GM19025 (cell line): ENCODE measurements around the gene HMCN1.
"Not testable (repeated sequence)": the region's sequence is repeated elsewhere in the genome, so short reads cannot be mapped to it uniquely, and the experiment has no call there.

Experiments used
- ATAC-seq: cut with Tn5 transposase; IDR thresholded peaks from one replicate; pipeline ENCODE4 v1.9.1; 2021; ENCODE audit warnings: mild to moderate bottlenecking, low read depth, moderate library complexity; ENCODE audit not compliant: unreplicated experiment

HMCN1 gene

DNA sequence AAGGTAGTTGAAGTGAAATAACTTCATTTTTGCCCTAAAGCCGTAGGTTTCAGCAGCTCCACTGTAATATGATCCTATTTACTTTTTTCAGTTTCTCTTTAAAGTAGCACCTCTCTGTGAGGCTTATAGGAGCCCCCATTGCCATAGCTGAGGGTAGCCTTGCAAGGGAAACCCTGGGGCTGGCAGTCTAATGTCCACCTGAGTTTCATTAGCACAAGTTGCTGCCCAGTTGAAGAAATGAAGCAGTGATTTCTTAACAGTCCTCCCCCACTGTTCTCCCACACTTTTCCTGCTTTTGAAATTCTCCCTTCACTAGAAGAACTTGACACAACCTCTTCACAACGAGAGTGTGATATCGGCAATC lies 1.5 kb downstream of the HMCN1 start:
- no peak for ATAC-seq

DNA sequence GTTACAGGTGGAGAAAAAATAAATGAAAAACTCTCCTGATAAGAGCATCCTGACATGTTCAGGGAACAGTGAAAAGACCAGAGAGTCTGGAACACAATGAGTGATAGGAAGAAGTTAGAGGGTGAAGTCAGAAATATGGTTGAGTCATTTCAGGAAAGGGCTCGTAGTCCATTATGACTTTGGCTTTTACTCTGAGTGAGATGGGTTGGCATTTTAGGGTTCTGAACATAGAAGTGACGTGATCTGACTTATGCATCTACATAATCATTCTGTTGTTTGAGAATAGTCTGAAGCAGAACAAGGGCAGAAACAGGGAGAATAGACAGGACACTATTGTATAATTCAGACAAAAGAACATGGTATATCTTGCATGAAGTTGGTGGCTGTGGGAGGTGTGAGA lies 5.8 kb downstream of the HMCN1 start:
- no peak for ATAC-seq

DNA sequence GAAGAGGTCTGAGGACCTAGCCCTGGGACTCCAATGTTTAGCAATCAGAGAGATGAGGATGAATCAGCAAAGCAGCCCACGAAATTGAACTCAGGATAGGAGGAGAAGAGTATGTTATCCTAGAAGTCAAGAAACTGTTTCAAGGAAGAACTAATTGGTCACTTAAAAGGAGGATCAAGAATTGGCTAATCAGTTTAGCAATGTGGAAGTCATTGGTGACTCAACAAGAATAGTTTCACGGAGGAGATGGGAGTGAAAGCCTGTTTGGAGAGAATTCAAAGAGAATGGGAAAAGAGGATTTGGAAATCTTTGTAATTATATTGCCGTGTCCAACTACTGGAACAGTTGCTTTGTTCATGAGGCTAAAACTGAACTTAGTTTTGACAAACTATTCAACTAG lies 7.4 kb downstream of the HMCN1 start:
- ATAC-seq: no peak

DNA sequence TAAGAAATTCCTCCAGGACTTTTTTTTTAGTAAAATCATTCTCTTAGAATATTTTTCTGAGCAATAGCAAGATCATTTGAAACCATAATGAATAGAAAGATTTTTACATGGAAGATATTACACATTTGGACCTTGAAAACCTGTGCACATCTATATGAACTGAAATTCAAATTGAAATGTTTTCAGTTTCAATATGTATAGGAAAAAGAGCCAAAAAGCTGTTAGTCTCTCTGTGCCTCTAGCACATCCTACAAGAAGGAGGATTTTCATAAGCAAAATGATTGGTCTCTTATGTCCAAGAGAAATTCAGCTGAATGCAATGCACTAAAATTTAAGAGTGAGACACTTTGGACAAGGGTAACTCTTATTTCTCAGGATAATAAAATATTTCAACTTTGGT lies 8.2 kb downstream of the HMCN1 start:
- no peak for ATAC-seq

DNA sequence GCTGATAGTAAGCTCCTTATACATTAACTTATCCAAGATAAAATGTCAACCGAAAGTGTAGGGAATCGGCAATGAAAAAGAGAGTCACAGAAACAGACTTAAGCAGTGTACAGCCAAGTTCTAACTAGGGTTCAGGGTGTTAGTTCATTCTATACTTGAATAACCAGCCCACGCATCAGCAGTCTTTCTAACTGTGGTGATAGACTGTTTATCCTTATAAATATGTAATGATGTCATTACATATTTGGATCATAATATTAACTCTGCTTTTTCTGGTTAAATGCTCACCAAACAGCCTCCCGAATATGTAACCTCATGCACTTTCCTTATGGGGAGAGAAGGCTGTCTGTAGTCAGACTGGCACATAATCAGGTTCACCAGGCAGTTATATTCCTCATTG lies 11.0 kb downstream of the HMCN1 start:
- ATAC-seq: no peak

DNA sequence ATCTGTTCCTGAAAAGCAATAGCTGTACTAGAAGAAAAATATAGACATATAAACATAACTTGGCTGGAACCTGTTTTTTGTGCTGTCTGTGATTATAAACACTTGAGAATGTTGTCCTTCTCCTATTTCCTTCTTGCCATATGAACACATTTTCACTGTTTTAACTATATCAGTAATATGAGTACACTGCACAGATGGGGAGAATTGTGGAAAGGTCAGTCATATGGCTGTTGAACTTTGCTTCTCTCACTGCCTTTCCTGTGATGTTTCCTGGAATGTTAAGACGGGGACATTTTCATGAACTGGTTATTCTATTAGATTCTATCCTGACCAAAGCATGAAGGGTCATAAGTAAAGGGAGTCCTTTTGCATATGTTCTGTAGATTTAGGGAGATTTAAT lies 24.9 kb downstream of the HMCN1 start:
- ATAC-seq: no peak

DNA sequence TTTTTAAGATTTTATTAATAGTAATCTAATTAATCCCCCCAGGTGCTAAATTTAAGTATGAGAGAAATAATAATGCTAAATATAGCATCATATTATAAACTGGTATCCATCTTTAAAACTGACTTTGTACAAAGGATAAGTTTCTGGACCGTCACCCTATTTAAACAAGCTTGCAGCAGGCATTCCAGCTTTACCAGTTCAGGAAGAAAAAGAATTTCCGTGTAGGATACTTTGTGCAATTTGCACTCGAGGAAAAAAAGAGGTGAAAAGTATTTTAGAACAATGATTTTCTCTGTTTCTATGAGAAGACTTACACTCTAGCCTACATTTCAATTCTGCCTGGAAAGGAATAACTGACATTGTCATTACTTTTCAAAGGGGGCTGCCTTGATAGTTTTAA lies 27.6 kb downstream of the HMCN1 start:
- ATAC-seq: no peak

DNA sequence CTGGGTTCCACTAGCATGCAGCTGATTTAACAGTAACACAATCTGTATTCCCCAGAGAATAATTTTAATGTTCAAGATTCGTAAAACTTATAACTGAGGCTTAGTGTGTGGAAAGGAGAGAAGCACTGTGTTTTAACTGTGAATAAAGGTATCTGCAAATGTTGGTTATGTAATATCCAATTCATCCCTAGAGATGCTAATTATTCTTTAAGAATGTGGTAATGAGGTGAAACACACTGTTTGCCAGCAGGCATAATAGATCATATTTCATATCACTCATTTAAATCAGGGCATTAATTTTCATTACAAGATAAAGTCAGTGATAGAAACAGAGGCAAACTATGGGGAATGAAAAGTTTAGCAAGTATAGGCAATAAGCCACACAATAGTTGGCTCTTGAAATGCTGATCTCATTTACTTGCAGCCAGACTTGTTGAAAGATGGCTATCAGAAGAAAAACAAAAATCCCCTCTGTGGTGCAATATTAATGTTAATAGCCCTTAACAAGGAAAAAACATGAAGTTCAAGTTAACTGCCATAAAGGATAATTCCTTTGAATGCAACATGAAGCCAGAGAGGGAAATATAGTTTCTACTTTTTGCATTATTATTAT lies 33.4 kb downstream of the HMCN1 start:
- ATAC-seq: no peak

DNA sequence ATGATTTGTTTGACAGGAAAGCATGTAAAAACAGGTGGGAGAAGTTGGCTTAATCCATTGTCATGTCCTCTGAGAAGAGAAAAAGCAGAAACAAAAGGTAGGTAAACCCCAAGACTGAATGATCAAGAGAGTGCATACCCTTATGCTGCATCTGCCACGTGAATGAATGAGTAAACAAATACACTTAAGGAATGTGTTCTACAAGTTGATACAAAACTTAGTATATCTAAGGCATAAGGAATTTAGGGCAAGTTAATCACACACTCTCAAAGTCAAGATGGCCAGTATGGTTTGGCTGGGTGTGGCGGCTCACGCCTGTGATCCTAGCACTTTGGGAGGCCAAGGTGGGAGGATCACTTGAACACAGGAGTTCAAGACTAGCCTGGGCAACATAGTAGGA lies 34.2 kb downstream of the HMCN1 start:
- no peak for ATAC-seq

DNA sequence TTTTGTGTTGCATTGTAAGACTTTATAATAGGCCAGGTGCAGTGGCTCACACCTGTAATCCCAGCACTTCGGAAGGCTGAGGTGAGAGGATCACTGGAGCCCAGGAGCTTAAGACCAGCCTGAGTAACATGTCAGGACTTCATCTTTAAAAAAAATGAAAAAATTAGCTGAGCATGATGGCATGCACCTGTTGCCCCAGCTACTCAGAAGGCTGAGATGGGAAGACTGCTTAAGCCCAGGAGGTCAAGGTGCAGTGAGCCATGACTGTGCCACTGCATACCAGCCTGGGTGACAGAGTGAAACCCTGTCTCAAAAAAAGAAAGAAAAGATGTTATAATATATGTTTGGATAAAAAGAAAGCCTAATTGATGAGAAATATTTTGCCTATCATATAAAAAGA lies 34.9 kb downstream of the HMCN1 start:
- ATAC-seq: no peak

DNA sequence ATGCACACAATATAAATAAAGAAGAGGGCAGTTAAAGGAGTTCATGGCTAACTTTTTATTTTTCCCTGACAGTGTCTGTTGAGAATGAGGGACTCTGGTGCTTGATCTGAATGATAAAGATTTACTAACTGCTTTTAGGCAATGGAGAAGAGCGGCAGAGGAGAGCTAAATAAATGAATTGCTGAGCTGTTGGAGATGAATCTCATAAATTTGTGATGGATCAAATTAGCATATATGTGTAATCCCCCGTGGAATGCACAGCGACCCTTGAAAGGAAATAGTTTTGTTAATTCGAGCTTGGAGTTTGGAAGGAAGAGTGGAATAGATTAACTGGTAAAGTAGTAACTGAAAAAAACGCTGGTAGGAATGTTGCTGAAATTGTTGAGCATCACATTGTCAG lies 40.2 kb downstream of the HMCN1 start:
- ATAC-seq: no peak

DNA sequence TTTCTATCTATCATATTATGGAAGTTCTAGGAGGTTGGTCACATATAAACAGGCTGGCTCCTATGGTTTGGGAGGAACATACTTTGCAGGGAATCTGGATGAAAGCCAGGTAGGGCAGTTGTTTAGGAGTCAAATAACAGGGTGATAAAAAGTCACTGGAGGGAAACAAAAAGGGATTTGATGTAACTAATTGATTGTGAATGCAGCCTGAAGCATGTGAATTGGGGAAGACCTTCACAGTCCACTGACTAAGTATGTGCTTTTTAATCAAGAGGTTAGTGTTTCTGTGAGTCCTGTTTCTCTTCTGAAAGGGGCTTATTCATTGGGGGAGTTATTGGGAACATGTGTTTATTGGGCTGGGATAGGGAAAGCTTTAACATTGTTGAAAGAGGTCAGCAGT lies 41.3 kb downstream of the HMCN1 start:
- ATAC-seq: no peak

DNA sequence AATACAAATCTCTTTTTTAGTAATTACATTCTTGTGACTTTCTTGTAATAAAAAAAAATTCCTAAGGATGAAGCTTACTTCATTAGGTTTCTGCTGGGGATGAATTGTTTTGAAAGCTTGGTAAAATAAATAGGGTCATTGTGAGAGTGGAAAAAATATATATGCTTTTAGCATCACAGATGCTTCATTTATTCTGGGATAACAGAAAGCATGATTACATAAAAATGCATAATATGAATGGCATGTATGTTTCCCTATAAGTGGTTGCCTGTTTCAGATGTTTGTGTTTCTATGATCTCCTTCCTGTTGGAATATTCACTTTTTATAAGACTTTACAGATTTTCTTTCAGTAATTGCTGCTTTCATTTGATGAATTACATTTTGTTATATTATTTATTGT lies 42.3 kb downstream of the HMCN1 start:
- no peak for ATAC-seq

DNA sequence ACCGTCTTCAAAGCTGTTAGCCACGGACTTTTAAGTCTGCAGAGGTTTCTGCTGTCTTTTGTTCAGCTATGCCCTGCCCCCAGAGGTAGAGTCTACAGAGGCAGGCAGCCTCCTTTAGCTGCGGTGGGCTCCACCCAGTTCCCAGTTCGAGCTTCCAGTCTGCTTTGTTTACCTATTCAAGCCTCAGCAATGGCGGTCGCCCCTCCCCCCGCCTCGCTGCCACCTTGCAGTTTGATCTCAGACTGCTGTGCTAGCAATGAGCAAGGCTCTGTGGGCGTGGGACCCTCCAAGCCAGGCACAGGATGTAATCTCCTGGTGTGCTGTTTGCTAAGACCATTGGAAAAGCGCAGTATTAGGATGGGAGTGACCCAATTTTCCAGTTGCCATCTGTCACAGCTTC lies 49.7 kb downstream of the HMCN1 start:
- not testable (repeated sequence) for ATAC-seq

DNA sequence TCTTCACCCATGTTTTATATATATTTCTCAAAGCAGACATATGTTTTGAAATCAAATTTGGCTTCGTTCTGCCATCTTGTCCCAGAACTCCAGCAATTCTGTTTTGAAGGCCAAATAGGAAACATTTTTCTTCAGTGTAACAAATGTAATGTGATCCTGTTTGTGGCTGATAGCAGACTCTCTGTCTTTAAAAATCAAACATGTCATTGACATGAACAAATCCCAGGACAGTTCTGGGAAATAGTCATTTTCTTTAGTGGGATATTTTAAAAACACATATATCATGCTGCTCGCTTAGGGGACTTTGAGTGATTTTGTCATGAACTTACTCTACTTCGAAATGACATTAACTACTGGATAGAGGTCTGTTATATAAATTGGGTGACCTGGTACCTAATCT lies 51.4 kb downstream of the HMCN1 start:
- ATAC-seq: no peak

DNA sequence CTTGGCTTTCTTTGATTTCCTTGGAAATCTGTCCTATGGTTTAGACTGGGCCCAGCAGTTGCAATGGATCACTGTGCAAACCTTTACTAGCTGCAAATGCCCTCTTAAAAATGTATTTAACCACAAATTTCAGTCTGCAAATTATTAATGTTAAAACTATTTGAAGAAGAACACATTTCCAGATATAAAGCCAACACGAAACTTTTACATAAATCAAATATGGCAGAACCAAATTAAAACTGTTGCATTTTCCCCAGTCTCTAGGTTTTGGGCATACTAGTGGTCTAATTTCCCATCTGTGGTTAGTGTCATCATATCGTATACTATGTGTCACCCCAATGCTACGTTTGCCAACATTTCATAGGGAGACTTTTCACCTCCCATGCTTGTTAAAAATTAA lies 52.3 kb downstream of the HMCN1 start:
- no peak for ATAC-seq

DNA sequence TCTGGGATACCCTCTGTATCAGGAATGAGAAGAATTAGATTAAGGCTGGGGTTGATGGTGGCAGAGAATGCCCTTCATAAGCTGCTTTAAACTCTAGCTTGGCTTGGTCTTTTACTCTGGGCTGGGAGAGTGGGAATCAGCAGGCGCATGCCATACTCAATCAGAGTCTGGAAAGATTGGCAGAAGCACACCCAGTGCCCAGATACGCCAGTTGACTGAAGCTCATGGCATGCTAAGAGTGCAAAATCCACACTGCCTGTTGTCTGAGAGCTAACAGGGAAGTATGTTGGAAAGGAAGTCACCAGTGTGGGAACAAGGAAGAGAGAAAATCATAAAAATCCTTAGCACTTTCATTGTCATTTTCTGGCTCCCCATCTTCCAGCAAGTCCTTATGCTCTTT lies 53.0 kb downstream of the HMCN1 start:
- no peak for ATAC-seq

DNA sequence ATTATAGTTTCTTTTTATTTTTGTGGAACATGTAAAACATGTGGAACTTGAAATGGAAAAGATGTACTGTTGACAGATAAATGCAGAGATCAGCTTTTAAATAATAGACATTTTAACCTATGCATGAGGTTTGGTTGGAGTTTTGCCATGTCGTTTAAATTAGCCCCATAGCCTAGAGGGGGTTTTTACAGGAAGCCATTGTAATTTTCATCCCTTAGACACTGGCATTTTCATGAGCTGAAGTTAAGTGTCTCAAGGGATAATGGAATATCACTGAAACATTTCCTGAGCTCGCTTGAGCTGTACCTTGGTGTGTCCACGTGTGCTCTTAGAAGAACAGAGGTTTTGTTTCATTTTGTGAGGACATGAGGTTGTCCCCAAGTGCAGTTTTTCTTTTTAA lies 54.2 kb downstream of the HMCN1 start:
- ATAC-seq: no peak

DNA sequence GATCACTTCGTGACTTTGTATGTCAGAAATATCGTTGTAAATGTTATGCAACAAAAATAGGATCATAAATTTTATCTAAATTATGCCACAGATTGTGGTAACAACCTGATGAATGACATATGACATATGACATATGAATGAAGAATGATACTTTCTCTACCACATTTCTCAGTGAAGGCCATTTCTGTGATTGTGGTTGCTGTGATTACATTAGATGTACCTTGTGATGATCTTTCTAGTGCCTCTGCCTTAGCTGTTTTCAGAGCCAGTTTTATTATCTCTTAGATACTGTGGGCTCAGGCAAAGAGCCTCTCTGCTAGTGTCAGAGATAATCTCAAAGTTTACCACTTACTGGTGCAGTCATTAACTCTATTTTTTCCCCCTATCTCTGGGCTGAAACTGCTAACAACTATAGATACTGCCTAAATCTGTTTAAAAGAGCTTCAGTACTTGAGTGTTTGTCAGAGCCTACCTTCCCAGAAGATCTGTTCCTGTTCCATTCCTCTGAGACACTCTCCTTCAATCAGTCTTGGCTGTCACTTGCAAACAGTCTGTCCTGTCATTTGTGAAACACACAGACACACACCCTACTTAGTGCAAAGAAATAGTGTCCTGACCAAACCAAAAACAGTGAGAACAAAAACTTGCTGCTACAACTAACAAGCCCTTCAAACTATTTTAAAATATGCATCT lies 55.5 kb downstream of the HMCN1 start:
- no peak for ATAC-seq

DNA sequence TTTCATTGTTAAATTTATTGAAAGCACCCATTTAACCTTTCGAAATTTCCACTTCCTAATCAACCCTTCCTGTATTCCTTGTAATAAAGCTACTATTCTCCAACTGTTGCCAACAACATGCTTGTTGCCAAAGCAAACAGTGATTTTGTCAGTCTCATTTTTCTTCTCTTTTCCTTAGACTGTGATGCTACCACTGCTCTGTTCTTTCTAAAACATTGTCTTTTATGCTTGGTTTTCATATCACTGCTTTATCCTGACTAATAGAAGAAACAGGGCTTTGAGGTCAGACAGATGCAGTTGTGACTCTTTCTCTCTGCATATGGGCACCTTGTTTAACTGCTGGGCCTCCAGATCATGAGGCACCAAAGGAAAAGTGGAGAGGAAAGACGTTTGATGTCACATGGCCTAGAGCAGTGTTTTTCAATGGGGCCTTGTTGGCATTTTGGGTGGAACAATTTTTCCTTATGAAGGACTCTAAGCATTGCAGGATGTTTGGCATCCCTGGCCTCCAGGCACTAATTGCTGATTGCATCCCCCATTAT lies 56.1 kb downstream of the HMCN1 start:
- no peak for ATAC-seq

DNA sequence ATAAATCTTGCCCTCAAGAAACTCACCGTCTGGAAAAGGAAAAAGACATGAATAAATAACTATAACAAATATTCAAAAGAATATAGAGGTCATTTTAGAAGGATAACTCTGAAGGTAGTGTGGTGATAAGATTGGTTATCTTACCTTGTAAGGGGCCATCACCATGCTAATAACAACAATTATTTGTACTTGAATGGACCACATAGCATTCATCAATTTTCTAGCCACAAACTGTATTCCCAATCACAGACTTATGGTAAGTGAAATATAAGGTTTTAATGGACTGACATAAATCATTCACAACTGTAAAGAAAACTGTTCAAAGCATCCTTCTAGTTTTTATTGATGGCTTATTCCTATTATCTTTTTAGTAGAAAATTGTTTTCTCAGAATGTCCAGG lies 57.8 kb downstream of the HMCN1 start:
- no peak for ATAC-seq

DNA sequence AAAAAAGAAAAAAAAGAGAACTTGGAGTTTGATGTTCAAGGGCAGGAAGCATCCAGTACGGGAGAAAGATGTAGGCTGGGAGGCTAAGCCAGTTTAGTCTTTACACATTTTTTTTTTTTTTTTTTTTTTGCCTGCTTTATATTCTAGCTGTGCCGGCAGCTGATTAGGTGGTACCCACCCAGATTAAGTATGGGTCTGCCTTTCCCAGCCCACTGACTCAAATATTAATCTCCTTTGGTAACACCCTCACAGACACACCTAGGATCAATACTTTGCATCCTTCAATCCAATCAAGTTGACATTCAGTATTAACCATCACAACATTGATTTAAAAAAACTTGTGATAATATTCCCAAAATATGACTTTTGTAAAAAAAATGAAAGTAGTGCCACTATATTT lies 60.3 kb downstream of the HMCN1 start:
- ATAC-seq: not testable (repeated sequence)
